ENCODE results near the gene KRTAP10-7. TPM values are rescaled to one million over a fixed set of nuclear protein-coding genes. Genes with fewer than 3 reads are reported as not detected.
"Not testable (repeated sequence)": the region's sequence is repeated elsewhere in the genome, so short reads cannot be mapped to it uniquely, and the experiment has no call there.

The KRTAP10-7 gene, protein sequence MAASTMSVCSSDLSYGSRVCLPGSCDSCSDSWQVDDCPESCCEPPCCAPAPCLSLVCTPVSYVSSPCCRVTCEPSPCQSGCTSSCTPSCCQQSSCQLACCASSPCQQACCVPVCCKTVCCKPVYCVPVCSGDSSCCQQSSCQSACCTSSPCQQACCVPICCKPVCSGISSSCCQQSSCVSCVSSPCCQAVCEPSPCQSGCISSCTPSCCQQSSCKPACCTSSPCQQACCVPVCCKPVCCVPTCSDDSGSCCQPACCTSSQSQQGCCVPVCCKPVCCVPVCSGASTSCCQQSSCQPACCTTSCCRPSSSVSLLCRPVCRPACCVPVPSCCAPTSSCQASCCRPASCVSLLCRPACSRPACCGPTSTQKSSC
- total RNA-seq (under 1 TPM in 1 of 2 donors, not detected in 1; 0.31 TPM), polyA plus RNA-seq (ENCODE audit: insufficient read depth, low read depth, low replicate concordance) (not detected)
- long read RNA-seq, donor 1: 0 reads
- long read RNA-seq, donor 2: 0 reads

DNA sequence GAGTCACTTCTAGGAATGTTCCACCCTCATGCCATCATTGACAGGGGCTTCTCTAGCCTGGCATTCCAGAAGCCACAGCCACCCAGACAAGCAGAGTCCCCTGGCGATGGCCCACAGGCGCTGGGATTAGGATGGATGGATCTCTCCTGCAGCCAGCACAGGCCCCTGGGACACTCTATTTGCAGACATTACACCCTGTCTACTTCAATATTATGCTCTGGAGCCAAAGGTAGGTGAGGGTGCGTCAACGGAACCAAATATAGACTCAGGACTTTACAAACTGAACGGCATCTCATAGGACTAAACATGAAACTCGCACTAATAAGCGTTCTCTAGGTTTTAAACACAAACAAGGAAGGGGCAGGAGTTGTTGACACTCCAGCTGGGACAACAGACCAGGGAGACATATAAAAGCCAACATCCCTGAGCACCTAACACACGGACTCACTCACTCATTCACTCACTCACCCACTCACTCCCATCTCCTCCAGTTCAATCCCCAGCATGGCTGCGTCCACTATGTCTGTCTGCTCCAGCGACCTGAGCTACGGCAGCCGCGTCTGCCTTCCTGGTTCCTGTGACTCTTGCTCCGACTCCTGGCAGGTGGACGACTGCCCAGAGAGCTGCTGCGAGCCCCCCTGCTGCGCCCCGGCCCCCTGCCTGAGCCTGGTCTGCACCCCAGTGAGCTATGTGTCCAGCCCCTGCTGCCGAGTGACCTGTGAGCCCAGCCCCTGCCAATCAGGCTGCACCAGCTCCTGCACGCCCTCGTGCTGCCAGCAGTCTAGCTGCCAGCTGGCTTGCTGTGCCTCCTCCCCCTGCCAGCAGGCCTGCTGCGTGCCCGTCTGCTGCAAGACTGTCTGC is at the start of gene KRTAP10-7:
KRTAP10-7 (plus strand) TSS at position 480 of the 861 bp plus-strand sequence; CDS start at position 505, 25 bp downstream.
- H3K27ac ChIP-seq; H3K36me3 ChIP-seq (ENCODE audit: low read depth, missing control alignments); H3K4me1 ChIP-seq; H3K4me3 ChIP-seq; DNase-seq; H3K27me3 ChIP-seq; intact Hi-C loops (cut with DNase I; ENCODE audit: low total_unique reads); H3K9me3 ChIP-seq: not testable (repeated sequence)
- WGBS, 2 donors: 79 to 81% methylated on average over 15 to 23 of the region's 23 CpGs

DNA sequence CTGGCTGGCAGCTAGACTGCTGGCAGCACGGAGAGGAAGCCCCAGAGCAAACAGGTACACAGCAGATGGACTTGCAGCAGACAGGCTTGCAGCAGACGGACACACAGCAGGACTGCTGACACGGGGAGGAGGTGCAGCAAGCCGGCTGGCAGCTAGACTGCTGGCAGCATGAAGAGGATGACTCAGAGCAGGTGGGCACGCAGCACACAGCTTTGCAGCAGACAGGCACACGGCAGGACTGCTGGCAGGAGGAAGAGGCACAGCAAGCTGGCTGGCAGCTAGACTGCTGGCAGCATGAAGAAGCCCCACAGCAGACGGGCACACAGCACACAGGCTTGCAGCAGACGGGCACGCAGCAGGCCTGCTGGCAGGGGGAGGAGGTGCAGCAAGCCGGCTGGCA is 49.6 kb upstream of the KRTAP10-7 start:
- H3K4me3 ChIP-seq: no peak overlapping the region
- intact Hi-C loops (cut with DNase I; ENCODE audit: low total_unique reads): no loop called here
- no peaks in the 10 kb centered on the region for H3K36me3 ChIP-seq (ENCODE audit: low read depth, missing control alignments)
- TF ChIP-seq, protein P1, sequence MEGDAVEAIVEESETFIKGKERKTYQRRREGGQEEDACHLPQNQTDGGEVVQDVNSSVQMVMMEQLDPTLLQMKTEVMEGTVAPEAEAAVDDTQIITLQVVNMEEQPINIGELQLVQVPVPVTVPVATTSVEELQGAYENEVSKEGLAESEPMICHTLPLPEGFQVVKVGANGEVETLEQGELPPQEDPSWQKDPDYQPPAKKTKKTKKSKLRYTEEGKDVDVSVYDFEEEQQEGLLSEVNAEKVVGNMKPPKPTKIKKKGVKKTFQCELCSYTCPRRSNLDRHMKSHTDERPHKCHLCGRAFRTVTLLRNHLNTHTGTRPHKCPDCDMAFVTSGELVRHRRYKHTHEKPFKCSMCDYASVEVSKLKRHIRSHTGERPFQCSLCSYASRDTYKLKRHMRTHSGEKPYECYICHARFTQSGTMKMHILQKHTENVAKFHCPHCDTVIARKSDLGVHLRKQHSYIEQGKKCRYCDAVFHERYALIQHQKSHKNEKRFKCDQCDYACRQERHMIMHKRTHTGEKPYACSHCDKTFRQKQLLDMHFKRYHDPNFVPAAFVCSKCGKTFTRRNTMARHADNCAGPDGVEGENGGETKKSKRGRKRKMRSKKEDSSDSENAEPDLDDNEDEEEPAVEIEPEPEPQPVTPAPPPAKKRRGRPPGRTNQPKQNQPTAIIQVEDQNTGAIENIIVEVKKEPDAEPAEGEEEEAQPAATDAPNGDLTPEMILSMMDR (IDR thresholded peaks at IDR 0.05): no peak
- no peak for TF ChIP-seq POLR2A (IDR thresholded peaks at IDR 0.05)
- 62 to 69% methylated on average over 10 of the region's 10 CpGs for WGBS, 2 donors
- H3K4me1 ChIP-seq: no peaks in the 10 kb centered on the region
- H3K9me3 ChIP-seq: no peaks in the 10 kb centered on the region
- H3K27ac ChIP-seq: no peak overlapping the region
- DNase-seq: no peak
- no peaks in the 10 kb centered on the region for H3K27me3 ChIP-seq

DNA sequence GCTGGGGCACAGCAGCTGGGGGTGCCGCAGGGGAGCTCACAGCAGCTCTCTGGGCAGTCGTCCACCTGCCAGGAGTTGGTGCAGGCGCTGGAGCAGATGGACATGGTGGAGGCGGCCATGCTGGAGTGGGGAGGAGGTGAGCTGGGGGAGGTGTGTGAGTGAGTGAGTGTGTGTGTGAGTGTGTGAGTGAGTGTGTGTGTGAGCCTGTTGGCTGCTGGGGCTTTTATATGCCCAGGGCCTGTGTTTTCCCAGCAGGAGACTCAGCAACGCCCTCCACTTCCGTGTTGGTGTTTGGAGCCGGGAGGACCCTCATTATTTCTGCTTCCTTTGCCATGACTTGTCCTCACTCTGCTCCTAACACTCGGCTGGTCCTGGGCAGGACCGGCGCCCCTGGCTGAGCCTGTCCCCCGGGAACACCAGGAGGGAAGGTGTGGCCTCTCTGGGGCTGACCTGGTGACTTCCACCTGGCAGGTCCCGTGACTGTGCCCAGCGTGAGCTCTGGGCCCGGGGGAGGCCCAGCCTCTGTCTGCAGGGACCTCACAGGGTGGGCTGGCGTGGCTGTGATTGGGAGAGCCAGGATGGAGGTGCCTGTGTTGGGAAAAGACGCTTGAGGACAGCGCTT is 48.9 kb upstream of the KRTAP10-7 start, which contains the start of gene KRTAP10-2:
KRTAP10-2 (minus strand) TSS at position 166 of the 622 bp plus-strand sequence; CDS start at position 119, 47 bp downstream.
- H3K36me3 ChIP-seq (ENCODE audit: low read depth, missing control alignments): no peaks in the 10 kb centered on the region
- no peak for TF ChIP-seq POLR2A (IDR thresholded peaks at IDR 0.05)
- TF ChIP-seq, protein P1 (IDR thresholded peaks at IDR 0.05): no peak
- no peak for DNase-seq
- no peaks in the 10 kb centered on the region for H3K9me3 ChIP-seq
- H3K4me3 ChIP-seq: no peak within 1 kb of the TSS
- H3K27me3 ChIP-seq: no peaks in the 10 kb centered on the region
- H3K27ac ChIP-seq: no peak within 1 kb of the TSS
- 55 to 57% methylated on average over 13 to 17 of the region's 17 CpGs for WGBS, 2 donors
- intact Hi-C loops (cut with DNase I; ENCODE audit: low total_unique reads): no loop called here
- no peaks in the 10 kb centered on the region for H3K4me1 ChIP-seq

DNA sequence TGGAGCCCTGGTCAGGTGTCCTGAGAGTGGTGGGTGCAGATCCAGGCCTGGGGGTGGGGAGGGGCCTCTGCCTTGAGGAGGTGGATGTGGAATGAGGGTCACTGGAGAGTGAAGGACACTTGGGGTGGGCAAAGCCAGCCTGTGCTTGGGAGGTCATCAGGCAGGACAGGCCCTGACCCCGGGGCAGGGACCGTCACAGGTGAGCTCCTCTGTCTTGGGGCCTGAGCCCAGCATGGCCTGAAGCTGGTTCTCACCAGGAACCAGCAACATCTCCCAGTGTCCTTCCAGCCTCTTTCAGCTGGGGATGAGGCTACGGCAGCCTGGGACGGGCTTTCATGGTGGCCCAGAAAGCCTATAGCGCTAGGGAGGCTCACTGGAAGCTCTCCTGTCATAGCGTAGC is 48.3 kb upstream of the KRTAP10-7 start:
- Histone ChIP-seq H3K4me1 (no peaks in the 10 kb centered on the region), H3K4me3 (no peak overlapping the region), H3K36me3 (ENCODE audit: low read depth, missing control alignments) (no peaks in the 10 kb centered on the region), H3K27ac (no peak overlapping the region), H3K27me3 (no peaks in the 10 kb centered on the region), H3K9me3 (no peaks in the 10 kb centered on the region)
- intact Hi-C loops (cut with DNase I; ENCODE audit: low total_unique reads): no loop called here
- DNase-seq: no peak
- 86% methylated on average over 6 of the region's 6 CpGs; no CpG with 5 or more reads in 1 of the 2 donors for WGBS, 2 donors
- TF ChIP-seq, protein P1 (IDR thresholded peaks at IDR 0.05): no peak

DNA sequence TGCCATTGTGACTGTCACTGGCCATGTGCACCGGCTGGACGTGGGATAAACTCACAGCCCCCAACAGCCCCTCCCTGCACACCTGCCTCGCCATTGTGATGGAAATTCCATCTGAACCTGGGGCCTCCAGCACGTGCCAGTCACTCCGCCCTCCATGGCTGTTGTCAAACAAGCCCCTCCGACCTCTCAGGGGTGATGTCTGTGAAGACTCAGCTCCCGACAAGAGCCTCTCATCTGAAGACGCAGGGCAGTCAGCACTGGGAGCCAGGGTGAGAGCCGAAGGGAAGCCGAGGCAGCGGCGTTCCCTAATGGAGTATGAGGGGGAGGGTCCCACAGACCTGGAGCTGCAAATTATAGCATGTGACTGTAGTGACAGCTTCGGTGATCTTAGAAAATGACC is 47.7 kb upstream of the KRTAP10-7 start:
- intact Hi-C loops (cut with DNase I; ENCODE audit: low total_unique reads): no loop called here
- no peaks in the 10 kb centered on the region for H3K4me1 ChIP-seq
- H3K27ac ChIP-seq: no peak overlapping the region
- H3K36me3 ChIP-seq (ENCODE audit: low read depth, missing control alignments): no peaks in the 10 kb centered on the region
- TF ChIP-seq, protein P1 (IDR thresholded peaks at IDR 0.05): no peak
- no peak for TF ChIP-seq POLR2A (IDR thresholded peaks at IDR 0.05)
- H3K4me3 ChIP-seq: no peak overlapping the region
- no peaks in the 10 kb centered on the region for H3K27me3 ChIP-seq
- 76 to 82% methylated on average over 8 to 13 of the region's 13 CpGs for WGBS, 2 donors
- no peak for DNase-seq
- no peaks in the 10 kb centered on the region for H3K9me3 ChIP-seq
